SK-N-SH treated with all-trans-retinoic acid at 6 μM for 48 hours (cell line): ENCODE data around the gene PARP11.

Experiments used
- ARNTL ChIP-seq: fragments of 450-650 bp; formaldehyde crosslinking; IDR thresholded peaks from 2 replicates; pipeline ENCODE4 v1.5.0; 2020; ENCODE audit warnings: low read depth, mild to moderate bottlenecking, moderate library complexity, borderline replicate concordance
- BACH2 ChIP-seq: fragments of 250-450 bp; sonication (Bioruptor Pico); IDR thresholded peaks from 2 replicates; pipeline ENCODE4 v1.9.0; 2021; ENCODE audit warnings: mild to moderate bottlenecking, borderline replicate concordance
- CREB5 ChIP-seq: fragments of 250-450 bp; sonication (Bioruptor Pico); IDR thresholded peaks from 2 replicates; pipeline ENCODE4 v1.5.1; 2020; ENCODE audit warnings: low read depth, mild to moderate bottlenecking, moderate library complexity
- CSDC2 ChIP-seq: fragments of 250-450 bp; sonication (Bioruptor Pico); IDR thresholded peaks from 2 replicates; pipeline ENCODE4 v1.5.0; 2020; ENCODE audit warnings: mild to moderate bottlenecking, moderate library complexity
- GLIS3 ChIP-seq: fragments of 250-450 bp; sonication (Bioruptor Pico); IDR thresholded peaks from 2 replicates; pipeline ENCODE4 v1.5.0; 2020; ENCODE audit warnings: mild to moderate bottlenecking, moderate library complexity
- PATZ1 ChIP-seq: fragments of 250-450 bp; sonication (Bioruptor Pico); IDR thresholded peaks from 2 replicates; pipeline ENCODE4 v1.8.0; 2020; ENCODE audit warnings: mild to moderate bottlenecking, moderate library complexity, borderline replicate concordance
- RARB ChIP-seq: fragments of 250-450 bp; sonication (Bioruptor Pico); IDR thresholded peaks from 2 replicates; pipeline ENCODE4 v1.8.0; 2021; ENCODE audit warnings: mild to moderate bottlenecking, moderate library complexity
- SNAI2 ChIP-seq: fragments of 250-450 bp; sonication (Bioruptor Pico); IDR thresholded peaks from 2 replicates; pipeline ENCODE4 v1.5.0; 2020; ENCODE audit warnings: mild to moderate bottlenecking, moderate library complexity
- TSHZ2 ChIP-seq: fragments of 250-450 bp; sonication (Bioruptor Pico); IDR thresholded peaks from 2 replicates; pipeline ENCODE4 v1.5.0; 2020; ENCODE audit warnings: mild to moderate bottlenecking, moderate library complexity
- ZC3H10 ChIP-seq: fragments of 250-450 bp; sonication (Bioruptor Pico); IDR thresholded peaks from 2 replicates; pipeline ENCODE4 v1.5.1; 2021; ENCODE audit warnings: mild to moderate bottlenecking, moderate library complexity
- ZFP30 ChIP-seq: fragments of 450-650 bp; formaldehyde crosslinking; IDR thresholded peaks from 2 replicates; pipeline ENCODE4 v1.5.0; 2022; ENCODE audit warnings: mild to moderate bottlenecking, moderate library complexity
- ZNF565 ChIP-seq: fragments of 450-650 bp; formaldehyde crosslinking; conservative IDR thresholded peaks from 2 replicates; pipeline ENCODE4 v1.5.0; 2020; ENCODE audit warnings: low read depth, mild to moderate bottlenecking, moderate library complexity

DNA sequence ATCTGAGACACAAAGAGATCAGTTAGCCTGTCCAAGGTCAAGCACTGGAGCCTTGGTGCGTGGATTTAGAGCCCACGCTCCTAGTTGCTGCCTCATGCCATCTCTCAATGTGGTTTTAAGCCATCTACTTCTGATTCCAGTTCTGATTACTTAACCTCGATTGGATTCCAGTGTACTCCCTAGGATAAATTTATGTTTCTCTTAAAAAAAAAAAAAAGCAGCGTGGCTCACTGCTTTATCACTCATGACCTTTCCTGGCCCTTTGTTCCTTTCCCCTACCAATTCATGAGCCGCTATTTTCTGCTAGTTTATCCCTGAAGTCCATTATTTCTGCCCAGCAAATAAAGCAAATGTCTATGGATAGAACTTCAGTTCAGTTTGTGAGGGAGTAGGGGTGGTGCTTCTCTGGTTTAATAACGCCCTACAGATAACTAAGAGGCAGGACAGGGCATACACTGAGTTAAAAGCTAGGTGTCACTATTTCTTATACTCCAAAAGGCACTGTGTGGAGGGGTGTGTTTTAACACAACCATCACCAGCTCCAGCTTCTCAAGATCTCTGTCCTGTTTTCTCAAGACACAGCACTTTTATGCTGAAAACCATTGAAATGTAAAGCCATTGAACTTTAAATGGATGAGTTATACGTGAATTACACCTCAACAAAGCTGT, 9.8 kb upstream of the PARP11 start:
- no peak for TF ChIP-seq RARB (CRISPR knock-in tag)
- TF ChIP-seq SNAI2 (CRISPR knock-in tag) = no peak
- TF ChIP-seq CSDC2 (CRISPR knock-in tag) = no peak
- no peak for TF ChIP-seq BACH2 (CRISPR knock-in tag)
- no peak for TF ChIP-seq ARNTL (CRISPR knock-in tag)
- no peak for TF ChIP-seq GLIS3 (CRISPR knock-in tag)
- TF ChIP-seq TSHZ2 (CRISPR knock-in tag) = no peak
- no peak for TF ChIP-seq ZFP30 (CRISPR knock-in tag)
- TF ChIP-seq PATZ1 (CRISPR knock-in tag) = no peak
- TF ChIP-seq ZNF565 (CRISPR knock-in tag) = no peak
- TF ChIP-seq ZC3H10 (CRISPR knock-in tag) = no peak
- TF ChIP-seq CREB5 = no peak
